Measurements from ENCODE around the gene KDM3B.
"Not testable (repeated sequence)": the region's sequence is repeated elsewhere in the genome, so short reads cannot be mapped to it uniquely, and the experiment has no call there.

KDM3B gene

GRCh38 chr5:138468966-138469539, 116.6 kb downstream of the KDM3B start:
- no peak for DNase-seq (ENCODE audit: low read depth)

DNA sequence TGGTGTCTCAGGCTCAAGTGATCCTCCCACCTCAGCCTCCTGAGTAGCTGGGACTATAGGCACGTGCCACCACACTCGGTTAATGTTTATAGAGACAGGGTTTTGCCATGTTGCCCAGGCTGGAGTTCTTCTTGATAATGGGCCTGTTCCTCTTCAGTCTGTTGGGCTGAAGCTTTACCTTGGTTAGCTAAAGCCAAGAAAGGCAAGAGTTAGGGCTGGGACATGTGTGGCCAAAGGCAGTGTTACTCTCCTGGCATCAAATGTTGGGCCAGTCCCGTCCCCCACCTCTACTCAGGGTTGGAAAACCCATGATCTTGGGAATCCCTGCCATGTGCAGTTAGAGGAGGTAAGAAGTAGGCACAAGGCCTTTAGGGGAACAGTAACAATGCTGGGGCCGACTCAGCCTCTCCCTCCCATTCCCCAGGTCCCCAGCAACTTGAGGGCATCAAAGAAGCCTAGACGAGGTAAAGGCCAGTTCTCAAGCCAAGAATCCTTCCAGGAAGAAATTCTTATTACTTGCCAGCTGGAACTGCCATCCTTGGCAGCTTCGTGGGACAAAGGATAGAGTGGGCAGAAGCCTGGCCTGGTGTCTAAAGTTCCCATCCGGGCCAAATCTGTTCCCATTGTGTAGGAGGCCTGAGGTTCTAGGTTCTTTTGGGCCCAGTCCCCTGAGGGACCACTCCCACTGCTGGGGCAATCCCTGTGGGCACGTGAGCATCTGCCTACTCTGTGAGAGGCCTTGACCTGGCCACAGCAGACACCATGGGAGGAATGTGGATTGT, 117.2 kb downstream of the KDM3B start:
- DNase-seq (ENCODE audit: low read depth): no peak

GRCh38 chr5:138470322-138471051, 118.0 kb downstream of the KDM3B start:
- no peak for DNase-seq (ENCODE audit: low read depth)

DNA sequence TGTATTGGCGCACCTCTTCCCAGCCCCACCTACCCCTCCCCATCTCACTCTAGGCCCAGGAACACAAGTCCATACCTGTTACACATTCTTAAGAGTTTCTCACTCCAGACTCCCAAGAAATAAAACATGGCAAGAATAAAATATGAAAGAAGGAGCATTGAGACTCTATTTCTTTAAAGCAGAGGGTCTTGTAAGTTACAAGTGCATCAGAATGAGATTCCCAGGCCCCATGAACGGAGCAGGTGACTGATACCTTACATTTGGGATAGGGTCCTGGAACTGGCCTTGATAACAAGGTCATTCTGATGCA, 118.5 kb downstream of the KDM3B start:
- DNase-seq (ENCODE audit: low read depth): no peak

DNA sequence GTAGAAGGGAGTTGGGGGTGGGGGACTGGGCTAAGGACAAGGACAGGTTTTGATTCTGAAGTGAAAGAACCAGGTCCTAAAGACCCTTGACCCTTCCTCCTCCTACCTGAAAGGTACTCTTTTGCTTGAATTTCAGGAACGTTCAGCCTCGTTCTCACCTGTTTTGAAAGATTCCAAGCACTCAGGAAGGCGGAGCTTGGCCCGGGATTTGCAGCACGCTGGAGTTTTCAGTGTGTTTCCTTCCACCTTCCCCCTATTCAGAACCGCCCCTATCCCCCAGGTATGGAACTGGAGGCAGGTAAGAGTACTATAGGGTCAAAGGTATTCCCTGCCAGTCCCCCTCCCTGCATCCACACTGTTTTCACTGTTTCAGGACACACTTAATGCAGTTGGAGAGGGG, 119.9 kb downstream of the KDM3B start:
- no peak for DNase-seq (ENCODE audit: low read depth)

DNA sequence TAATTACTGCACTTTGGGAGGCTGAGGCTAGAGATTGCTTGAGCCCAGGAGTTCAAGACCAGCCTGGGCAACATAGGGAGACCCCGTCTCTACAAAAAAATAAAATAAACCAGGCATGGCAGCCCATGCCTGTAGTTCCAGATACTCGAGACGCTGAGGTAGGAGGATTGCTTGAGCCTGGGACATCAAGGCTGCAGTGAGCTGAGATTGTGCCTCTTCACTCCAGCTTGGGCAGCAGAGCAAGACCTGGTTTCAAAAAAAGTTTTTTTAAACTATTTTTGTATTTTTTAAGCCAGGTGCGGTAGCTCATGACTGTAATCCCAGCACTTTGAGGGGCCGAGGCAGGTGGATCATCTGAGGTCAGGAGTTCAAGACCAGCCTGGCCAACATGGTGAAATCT, 120.7 kb downstream of the KDM3B start:
- not testable (repeated sequence) for DNase-seq (ENCODE audit: low read depth)

DNA sequence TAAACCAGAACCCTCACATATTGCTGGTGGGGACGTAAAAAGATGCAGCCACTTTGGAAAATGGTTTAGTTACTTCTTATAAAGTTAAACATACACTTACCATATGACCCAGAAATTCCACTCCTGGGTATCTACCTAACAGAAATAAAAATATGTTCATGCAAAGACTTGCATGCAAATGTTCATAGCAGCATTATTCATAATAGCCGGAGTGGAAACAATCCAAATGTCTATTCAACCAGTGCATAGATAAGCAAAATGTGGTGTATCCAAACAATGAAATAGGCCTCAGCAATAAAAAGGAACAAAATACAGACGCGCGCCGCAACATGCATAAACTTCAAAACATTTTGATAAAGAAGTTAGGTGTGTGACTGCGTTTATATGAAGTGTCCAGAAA, 124.4 kb downstream of the KDM3B start:
- DNase-seq (ENCODE audit: low read depth): no peak

GRCh38 chr5:138482638-138483037, 130.2 kb downstream of the KDM3B start:
- DNase-seq (ENCODE audit: low read depth): no peak

Measured in activated T-helper 9 cell treated with anti-CD3 and anti-CD28 coated beads, Interleukin-2, amount 50 U/mL, for 16 hours (primary cell).